Right lung (tissue), 5 donors: Measurements from ENCODE around the gene SLC35F3. TPM values are rescaled to one million over a fixed set of nuclear protein-coding genes. Genes with fewer than 3 reads are reported as not detected.

Experiments used
- DNase-seq, 2 donors: peaks; one replicate each; pipeline ENCODE4 v3.0.0-alpha.2; 2013
- polyA plus RNA-seq, 5 donors: library from polyadenylated mRNA; unstranded; fragments of 120-200 nt; gene quantifications; one replicate each; pipeline versions ENCODE4 v1.2.1 to v1.2.3, GENCODE V29; 2013; ENCODE audit warnings: inconsistent platforms in 1 of 5, low replicate concordance in 1 of 5; ENCODE audit not compliant: insufficient read length in 5 of 5, insufficient read depth in 1 of 5

SLC35F3 gene
- polyA plus RNA-seq, 5 donors = 0.97 to 1.9 (median 1.8) TPM

DNA sequence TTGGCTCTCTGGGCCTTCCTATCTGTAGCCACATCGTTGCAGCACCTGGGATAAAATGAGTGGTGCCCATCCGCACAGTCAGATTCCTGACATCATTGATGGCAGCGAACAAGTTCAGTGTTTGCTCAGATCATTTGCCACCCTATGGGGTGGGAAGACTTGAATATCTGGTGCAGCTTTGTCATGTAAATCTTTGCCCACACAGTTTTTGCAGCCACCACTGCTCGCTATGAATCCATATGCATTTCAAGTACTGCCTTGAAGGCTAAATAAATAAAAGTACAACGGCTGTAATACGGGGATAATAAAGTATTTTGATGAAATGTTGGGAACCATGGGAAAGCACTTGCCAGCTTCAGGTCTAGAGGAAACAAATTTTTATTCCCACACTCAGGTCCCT, 412.5 kb downstream of the SLC35F3 start:
- DNase-seq = no peak

- DNase-seq = no peak
Measured at GRCh38 chr1:234320069-234320468, 415.6 kb downstream of the SLC35F3 start.

DNA sequence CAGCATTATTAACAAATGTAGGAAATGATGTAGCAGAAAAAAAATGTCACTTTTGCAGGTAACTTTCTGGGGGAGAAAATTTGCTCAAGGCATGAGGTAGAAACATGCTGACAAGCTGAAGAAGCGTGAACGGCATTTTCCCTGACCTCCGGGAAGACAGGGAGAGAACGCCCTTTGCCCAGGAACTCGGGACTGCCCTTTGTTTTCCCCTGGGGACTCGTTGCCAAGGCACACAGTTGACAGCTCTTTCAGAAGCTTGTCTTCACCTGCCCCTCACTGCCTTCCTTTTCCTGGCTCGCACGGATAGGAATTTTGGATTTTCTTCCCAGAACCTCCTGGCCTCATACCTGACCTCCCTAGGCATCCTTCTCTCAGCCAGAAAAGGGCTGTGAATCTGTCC, 416.1 kb downstream of the SLC35F3 start:
- DNase-seq = no peak

DNA sequence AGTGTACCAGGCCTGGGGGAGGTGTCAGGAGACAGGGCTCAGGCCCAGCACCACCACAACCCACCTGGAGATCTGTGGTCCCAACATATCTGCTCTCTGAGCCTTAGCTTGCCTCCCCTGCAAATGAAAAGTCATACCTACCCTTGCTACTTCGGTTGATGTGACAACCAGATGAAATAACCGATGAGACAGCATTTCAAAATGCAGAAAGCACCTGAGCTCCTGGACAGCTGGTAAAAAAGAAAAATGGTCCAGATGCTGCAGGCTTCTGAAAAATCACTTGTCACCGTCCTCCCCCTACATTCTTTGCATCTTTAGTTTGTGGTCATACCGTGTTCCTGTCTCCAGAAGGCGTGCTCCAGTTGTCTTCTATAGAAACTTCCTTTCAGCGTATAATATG, 416.8 kb downstream of the SLC35F3 start:
- DNase-seq = no peak

DNA sequence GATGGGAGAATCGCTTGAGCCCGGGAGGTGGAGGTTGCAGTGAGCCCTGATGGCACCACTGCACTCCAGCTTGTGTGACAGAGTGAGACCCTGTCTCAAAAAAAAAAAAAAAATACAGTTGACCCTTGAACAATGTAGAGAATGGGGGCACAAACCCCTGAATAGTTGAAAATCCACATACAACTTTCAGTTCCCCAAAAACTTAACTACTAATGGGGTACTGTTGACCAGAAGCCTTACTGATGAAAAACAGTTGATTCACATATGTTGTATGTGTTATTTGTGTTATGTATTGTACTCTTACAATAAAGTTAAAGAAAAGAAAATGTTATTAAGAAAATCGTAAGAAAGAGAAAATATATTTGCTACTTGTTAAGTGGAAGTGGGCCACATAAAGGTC, 417.6 kb downstream of the SLC35F3 start:
- no peak for DNase-seq

DNA sequence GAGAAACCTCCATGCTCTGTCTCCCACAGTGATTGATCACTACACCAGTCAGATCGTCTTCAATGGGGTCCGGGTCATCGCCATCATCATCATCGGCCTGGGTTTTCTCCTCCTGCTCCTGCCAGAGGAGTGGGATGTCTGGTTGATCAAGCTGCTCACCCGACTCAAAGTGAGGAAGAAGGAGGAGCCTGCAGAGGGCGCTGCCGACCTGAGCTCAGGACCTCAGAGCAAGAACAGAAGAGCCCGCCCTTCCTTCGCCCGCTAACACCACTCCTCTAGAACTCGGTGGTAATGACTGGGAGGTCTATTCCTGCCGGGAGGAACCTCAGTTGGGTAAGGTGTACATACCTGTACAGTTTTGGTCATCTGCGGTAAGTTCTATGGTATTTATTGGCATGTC, 418.5 kb downstream of the SLC35F3 start:
- DNase-seq = no peak

DNA sequence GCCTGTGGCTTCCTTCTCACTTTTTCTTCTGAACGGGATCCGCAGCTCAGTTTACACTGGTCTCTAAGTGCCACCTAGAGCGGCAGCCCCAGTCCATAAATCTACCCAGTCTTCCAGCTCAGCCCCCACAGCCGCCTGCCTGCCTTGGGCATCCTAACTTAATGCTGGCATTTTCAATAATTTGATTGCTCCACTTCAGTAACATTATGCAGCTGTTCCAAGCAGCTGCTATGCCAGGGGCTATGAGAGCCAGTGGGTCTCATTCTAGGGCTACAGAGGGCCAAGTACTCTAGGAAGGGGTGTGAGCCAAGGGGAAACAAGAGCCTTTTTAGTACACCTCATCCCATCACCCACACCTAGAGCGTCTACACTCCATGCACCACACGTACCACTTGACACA, 420.3 kb downstream of the SLC35F3 start:
- DNase-seq = no peak

DNA sequence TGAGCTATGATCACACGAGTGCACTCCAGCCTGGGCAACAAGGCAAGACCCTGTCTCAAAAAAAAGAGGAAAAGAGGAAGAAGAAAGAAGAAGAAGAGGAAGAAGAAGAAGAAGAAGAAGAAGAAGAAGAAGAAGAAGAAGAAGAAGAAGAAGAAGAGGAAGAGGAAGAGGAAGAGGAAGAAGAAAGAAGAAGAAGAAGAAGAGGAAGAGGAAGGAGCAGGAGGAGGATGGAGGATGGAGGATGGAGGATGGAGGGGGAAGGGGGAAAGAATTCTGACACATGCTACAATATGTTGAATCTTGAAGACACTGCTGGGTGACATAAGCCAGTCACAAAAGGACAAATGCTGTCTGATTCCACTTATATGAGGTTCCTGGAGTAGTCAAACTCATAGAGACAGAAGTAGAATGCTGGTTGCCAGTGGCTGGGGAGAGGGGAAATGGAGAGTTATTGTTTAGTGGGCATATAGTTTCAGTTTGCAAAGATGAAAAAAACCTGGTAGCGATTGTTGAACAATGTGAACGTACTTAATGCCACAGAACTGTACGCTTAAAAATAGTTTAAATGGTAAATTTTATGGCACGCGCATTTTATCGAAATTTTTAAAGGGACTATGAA, 421.5 kb downstream of the SLC35F3 start:
- DNase-seq = no peak

GRCh38 chr1:234326497-234327366, 422.3 kb downstream of the SLC35F3 start:
- DNase-seq = peak in 1 of 2 donors; percentile 18

- DNase-seq = no peak
Measured at GRCh38 chr1:234327577-234328164, 423.2 kb downstream of the SLC35F3 start.

DNA sequence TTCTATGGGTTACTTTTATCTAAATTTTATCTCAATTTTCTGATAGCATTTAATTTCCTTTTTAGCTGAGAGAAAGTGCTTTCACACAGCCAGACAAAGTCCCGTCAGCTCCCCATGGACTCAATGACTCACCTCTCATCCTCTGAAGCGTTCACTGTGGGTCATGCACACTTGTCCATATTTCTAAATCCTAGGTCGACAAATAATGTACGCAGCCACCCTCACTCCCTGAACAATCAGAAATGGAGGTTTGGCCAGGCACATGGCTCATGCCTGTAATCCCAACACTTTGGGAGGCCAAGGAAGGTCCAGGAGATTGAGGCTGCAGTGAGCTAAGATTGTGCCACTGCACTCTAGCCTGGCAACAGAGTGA, 426.4 kb downstream of the SLC35F3 start:
- no peak for DNase-seq

GRCh38 chr1:234331507-234331906, 427.0 kb downstream of the SLC35F3 start:
- no peak for DNase-seq

DNA sequence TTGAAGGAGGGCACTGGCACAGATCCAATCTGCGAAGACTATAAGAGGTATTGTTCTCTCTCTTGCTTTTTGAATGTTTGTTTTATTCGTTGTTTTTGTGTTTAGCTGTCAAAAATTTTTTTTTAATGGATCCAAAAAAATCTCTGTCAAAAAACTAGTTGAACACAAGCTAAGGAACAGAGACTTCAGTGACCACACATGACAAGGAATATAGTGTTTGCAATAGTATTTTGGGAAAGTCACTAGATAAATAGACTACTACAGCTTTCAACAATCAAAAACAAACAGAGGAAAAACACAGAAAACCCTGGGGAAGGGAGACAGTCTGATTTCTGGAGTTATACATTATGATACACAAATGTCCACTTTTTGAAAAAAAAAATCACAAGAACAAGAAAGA, 431.9 kb downstream of the SLC35F3 start:
- DNase-seq = no peak

GRCh38 chr1:234337233-234337632, 432.8 kb downstream of the SLC35F3 start:
- no peak for DNase-seq

- no peak for DNase-seq
Measured at GRCh38 chr1:234340528-234340927, 436.1 kb downstream of the SLC35F3 start.

DNA sequence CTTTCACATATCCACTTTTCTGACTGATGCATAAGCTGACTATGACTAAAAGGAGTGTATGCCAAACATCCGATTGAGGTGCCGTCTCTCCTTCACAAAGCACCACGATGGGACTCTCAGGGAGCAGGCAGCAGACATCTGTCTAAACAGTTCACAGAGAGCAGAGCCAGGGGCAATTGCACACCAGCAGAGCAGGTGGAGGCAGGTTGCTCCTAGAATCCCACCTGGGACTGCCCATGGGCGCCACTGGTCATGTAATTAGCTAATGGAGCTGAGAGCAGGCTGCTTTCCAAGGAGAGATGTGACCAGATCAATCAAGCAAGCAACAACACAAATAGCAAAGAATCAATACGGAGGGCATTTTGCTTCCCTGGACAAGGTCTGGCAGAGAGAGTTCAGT, 438.3 kb downstream of the SLC35F3 start:
- no peak for DNase-seq

DNA sequence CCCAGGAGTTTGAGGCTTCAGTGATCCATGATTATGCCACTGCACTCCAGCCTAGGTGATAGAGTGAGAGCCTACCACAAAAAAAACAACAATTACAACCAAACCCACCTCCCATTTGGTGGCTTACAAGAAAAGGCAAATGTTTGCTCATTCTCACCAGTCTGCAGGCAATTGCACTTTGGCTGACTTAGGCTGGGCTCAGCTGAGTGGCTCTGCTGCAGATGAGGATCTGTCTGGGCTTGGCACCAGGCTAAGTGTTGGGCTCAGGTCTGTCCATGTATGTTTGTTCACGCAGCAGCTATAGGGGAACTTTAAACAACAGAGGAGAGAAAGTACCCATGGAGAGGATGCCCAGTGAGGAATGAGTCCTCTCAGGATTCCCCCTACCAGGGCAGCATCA, 440.8 kb downstream of the SLC35F3 start:
- no peak for DNase-seq

GRCh38 chr1:234348964-234349363, 444.5 kb downstream of the SLC35F3 start:
- DNase-seq = no peak

DNA sequence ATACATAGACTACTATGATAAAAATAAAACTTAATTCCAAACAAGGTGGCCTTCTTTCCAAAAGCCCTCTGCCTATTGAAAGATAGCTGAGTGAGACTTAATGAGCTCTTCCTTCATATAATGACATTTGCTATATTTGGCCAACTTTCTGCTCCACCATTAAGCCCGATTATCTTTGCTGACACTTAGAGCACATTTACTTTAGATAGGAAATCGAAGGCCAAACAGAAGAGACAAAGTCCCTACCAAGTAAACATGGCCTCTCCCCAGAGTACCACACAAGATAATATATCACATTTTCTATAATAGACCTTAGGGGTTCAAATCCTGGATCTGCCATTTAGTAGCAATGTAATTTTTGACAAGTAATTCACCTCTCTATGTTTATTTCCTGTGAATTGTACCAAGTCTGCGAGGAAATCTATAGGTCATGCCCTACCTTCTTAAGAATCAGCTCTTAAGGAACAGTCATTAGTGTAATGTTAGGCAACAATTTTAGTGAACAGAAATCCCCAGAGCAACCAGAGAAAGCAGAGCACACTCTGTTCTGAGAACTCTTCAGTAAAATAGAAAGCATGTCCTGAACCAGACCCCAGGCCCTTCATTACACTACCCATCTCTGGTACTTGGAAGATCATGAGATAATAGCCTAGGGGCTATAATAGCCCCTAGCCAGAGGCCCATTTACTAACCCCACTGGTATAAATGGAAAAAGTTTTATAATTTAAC, 451.5 kb downstream of the SLC35F3 start:
- DNase-seq = no peak

DNA sequence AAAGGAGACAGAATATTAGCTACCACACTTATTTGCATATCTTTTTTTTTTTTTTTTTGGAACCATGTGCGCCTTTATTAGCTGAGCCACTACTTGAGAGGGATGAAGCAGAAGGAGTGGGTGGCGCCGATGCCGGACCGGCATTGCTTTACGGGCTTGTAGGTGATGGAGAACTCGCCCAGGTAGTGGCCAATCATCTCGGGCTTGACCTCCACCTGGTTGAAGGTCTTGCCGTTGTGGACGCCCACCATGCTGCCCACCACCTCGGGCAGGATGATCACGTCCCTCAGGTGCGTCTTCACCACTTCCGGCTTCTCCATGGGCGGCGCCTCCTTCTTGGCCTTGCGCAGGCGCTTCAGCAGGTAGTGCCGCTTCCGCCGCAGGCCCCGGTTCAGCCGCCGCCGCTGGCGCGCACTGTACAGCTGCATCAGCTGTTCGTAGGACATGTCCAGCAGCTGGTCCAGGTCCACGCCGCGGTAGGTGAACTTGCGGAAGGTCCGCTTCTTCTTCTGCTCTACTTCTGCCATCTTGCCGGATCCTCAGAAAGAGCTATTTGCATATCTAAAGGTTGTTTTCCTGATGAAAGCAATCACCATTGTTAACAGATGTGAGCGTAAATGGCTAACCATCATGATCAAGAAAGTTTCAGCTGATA, 452.3 kb downstream of the SLC35F3 start:
- peak in 1 of 2 donors; percentile 10 for DNase-seq

GRCh38 chr1:234357831-234358230, 453.4 kb downstream of the SLC35F3 start:
- DNase-seq = no peak

DNA sequence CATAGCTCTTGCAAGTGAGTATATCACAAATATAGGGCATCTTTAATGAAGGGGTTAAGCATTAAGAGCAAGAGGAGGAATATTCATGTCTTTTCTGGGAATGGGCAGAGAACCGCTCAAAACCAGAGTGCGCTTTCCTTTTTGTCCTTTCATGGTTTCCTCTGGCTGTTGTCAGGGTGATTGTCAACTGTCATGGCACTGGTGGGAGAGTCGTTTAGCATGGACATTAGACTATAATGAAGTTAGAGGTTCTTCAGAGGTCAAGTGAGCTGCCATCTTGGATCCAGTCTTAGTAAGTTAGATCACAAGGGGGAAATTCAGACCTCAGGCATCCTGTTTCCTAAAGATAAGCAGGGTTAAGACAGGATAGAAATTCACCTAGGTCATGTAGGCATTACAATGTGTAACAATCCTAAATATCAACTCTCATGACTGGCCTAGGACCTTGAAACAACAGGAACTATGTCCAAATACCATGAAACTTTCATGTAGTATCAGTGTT, 456.7 kb downstream of the SLC35F3 start:
- no peak for DNase-seq
